Measurements from ENCODE around the gene S1PR4.

The S1PR4 gene

GRCh38 chr19:3224346-3225168 is 46.0 kb downstream of the S1PR4 start, which contains the start of gene CELF5:
CELF5 (plus strand) TSS chr19:3224661; CDS start chr19:3224740, 79 bp downstream.
- DNase-seq, result peak; percentile 52

GRCh38 chr19:3225169-3225485 is 46.6 kb downstream of the S1PR4 start:
- DNase-seq, result no peak

- DNase-seq, result no peak
Measured at GRCh38 chr19:3225677-3226093, 47.1 kb downstream of the S1PR4 start.

- no peak for DNase-seq
Measured at GRCh38 chr19:3227054-3227626, 48.6 kb downstream of the S1PR4 start.

- DNase-seq, result no peak
Measured at GRCh38 chr19:3229346-3229743, 50.8 kb downstream of the S1PR4 start.

Measured in activated T-cell treated with anti-CD3 and anti-CD28 coated beads for 4 hours (primary cell).